HG03045 (cell line): ENCODE results near the gene SHISAL2A.

ENCODE experiments used
- ATAC-seq: cut with Tn5 transposase; IDR thresholded peaks from one replicate; pipeline ENCODE4 v1.9.1; 2021; ENCODE audit warnings: mild to moderate bottlenecking, moderate library complexity; ENCODE audit not compliant: unreplicated experiment

The SHISAL2A gene

GRCh38 chr1:52615489-52616042, 17.4 kb upstream of the SHISAL2A start:
- no peak for ATAC-seq

- ATAC-seq: no peak
These were observed 11.0 kb upstream of the SHISAL2A start for GRCh38 chr1:52621950-52622349.

- no peak for ATAC-seq
These were observed 9.2 kb upstream of the SHISAL2A start for GRCh38 chr1:52623812-52624211.

GRCh38 chr1:52627028-52627427, 5.9 kb upstream of the SHISAL2A start:
- no peak for ATAC-seq

GRCh38 chr1:52628614-52629324, 4.2 kb upstream of the SHISAL2A start:
- ATAC-seq: no peak

- no peak for ATAC-seq
These were observed 3.7 kb upstream of the SHISAL2A start for GRCh38 chr1:52629325-52629643.

GRCh38 chr1:52629667-52630066, 3.3 kb upstream of the SHISAL2A start:
- no peak for ATAC-seq

- ATAC-seq: no peak
These were observed 1.1 kb upstream of the SHISAL2A start for GRCh38 chr1:52631759-52632331.

GRCh38 chr1:52633291-52633754, 355 bp downstream of the SHISAL2A start:
- no peak for ATAC-seq

- no peak for ATAC-seq
These were observed 1.1 kb downstream of the SHISAL2A start for GRCh38 chr1:52634111-52634510.

- ATAC-seq: no peak
These were observed 2.5 kb downstream of the SHISAL2A start for GRCh38 chr1:52635321-52636089.

- peak; percentile 63 for ATAC-seq
These were observed 4.0 kb downstream of the SHISAL2A start for GRCh38 chr1:52636721-52637695.

GRCh38 chr1:52637946-52638345, 5.0 kb downstream of the SHISAL2A start:
- ATAC-seq: no peak

- ATAC-seq: no peak
These were observed 7.7 kb downstream of the SHISAL2A start for GRCh38 chr1:52640697-52641096.

GRCh38 chr1:52641307-52641706, 8.3 kb downstream of the SHISAL2A start:
- ATAC-seq: no peak

GRCh38 chr1:52645261-52645660, 12.3 kb downstream of the SHISAL2A start:
- ATAC-seq: no peak

- no peak for ATAC-seq
These were observed 18.9 kb downstream of the SHISAL2A start for GRCh38 chr1:52651904-52652303.

- ATAC-seq: no peak
These were observed 20.4 kb downstream of the SHISAL2A start for GRCh38 chr1:52653207-52653849.

GRCh38 chr1:52654063-52654462, 21.1 kb downstream of the SHISAL2A start:
- ATAC-seq: no peak

- ATAC-seq: no peak
These were observed 24.7 kb downstream of the SHISAL2A start for GRCh38 chr1:52657702-52658101.
